ENCODE results near the gene COMMD7. TPM values are rescaled to one million over a fixed set of nuclear protein-coding genes. Genes with fewer than 3 reads are reported as not detected.
"Not testable (repeated sequence)": the region's sequence is repeated elsewhere in the genome, so short reads cannot be mapped to it uniquely, and the experiment has no call there.

COMMD7 gene
- total RNA-seq, 1 experiment from 2014 or later: 66.1 TPM

DNA sequence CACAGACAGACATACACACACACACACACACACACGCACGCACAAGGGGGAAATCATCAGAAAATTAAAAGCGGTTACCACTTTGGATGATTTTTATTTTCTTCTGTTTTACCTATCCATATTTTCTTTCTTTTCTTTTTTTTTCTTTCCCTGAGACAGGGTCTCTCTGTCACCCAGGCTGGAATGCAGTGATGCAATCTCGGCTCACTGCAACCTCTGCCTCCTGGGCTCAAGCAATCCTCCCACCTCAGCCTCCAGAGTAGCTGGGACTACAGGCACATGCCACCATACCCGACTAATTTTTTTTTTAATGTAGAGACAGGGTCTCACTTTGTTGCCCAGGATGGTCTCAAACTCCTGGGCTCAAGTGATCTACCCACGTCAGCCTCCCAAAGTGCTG, 14.8 kb downstream of the COMMD7 start:
- H3K4ac ChIP-seq (ENCODE audit: low read depth, low read length); H2BK20ac ChIP-seq (ENCODE audit: low read depth, low read length, poor library complexity, severe bottlenecking); H3K56ac ChIP-seq (ENCODE audit: insufficient read length, low read depth, low read length); H2BK12ac ChIP-seq (ENCODE audit: insufficient read length, low read depth, low read length); H4K91ac ChIP-seq (ENCODE audit: insufficient read length, low read depth, low read length); H3T11ph ChIP-seq (ENCODE audit: low read length); H3K27me3 ChIP-seq (ENCODE audit: insufficient read depth, low read length); H3K27ac ChIP-seq (ENCODE audit: insufficient read length, low read depth, low read length); H4K5ac ChIP-seq (ENCODE audit: insufficient read length, low read depth, low read length); H3K9ac ChIP-seq (ENCODE audit: extremely low read depth, insufficient read length, low read length); H3K27me3 Mint-ChIP-seq (ENCODE audit: low read depth); H3K4me3 Mint-ChIP-seq; H3K14ac ChIP-seq (ENCODE audit: insufficient read depth, low read length); H3K4me1 ChIP-seq (ENCODE audit: insufficient read depth, low read length); H4K20me1 ChIP-seq (ENCODE audit: control insufficient read depth, insufficient read depth, insufficient read length); H3K4me2 ChIP-seq (ENCODE audit: insufficient read depth, insufficient read length, low read length); H3K9me3 Mint-ChIP-seq; H2BK15ac ChIP-seq (ENCODE audit: low read depth, low read length); H3K79me1 ChIP-seq (ENCODE audit: insufficient read depth, low read depth, low read length, poor library complexity, severe bottlenecking); H2AFZ ChIP-seq (ENCODE audit: low read length); DNase-seq; H3K23ac ChIP-seq (ENCODE audit: insufficient read length, low read depth, low read length); H2BK120ac ChIP-seq (ENCODE audit: low read depth, low read length, poor library complexity, severe bottlenecking); H3K9me3 ChIP-seq (ENCODE audit: control insufficient read depth, low read depth, low read length); H3K23me2 ChIP-seq (ENCODE audit: insufficient read length, low read depth, low read length, poor library complexity, severe bottlenecking); H3K79me2 ChIP-seq (ENCODE audit: insufficient read depth, low read length); H2AK5ac ChIP-seq (ENCODE audit: insufficient read length, low read length); H3K18ac ChIP-seq (ENCODE audit: insufficient read length, low read depth, low read length); H4K8ac ChIP-seq (replicated peaks; ENCODE audit: insufficient read length, low read depth, low read length); H2BK5ac ChIP-seq (ENCODE audit: insufficient read length, low read length): not testable (repeated sequence)
- Mint-ChIP-seq H3K27ac (peak overlapping the region; percentile 35 to 88 (median 80); a peak in 5 of 7 replicates), H3K36me3 (ENCODE audit: insufficient read depth in 1 of 3, low read depth in 3 of 3) (peaks cover 27 to 60% (median 44%) of the 10 kb centered on the region in 3 experiments; a peak in 6 of 7 replicates), H3K4me1 (peaks cover 12% of the 10 kb centered on the region in 2 experiments)
- WGBS (ENCODE audit: extremely low coverage, insufficient read length, low lambda C conversion rate): no CpG with 5 or more reads among the region's 6 CpGs
